ENCODE results near the gene HOXB3.

Gene HOXB3

DNA sequence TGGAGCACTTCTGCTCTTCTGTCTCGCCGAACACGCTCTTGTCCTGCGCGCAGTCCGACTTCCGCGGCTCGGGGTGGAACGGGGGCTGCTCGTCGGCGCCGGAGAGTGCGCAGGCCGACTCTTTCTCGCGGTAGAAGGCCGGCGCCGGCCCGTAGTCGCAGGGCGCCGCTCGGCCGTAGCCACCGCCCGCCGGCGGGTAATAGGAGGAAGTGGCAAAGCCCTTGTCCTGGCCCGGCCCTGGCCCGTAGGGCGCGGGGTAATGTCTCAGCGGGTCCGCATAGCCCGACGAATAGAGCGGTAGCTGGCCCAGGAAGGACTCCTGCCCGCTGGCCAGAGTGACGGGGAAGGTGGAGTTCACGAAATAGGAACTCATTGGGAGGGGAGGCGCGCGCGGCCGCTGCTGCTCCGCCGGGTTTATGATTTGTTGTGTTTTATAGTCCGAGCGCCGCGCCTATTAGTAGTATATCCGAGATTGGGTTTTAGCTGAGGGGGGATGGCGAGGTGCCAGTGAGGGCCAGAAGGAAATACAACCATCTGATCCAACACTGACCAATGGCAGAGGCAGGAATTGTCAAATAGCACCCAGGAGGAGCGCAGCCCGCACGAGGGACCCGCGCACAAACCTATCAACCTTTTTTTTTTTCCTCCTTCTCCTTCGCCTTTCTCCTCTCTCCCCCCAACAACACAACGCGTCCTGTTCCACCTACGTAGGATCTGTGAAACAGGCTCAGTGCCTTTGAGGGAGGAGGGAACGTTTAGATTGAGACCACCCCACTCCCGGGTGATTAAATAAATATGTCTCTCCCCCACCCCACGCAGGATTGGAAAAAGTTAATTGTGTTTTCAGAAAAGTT lies 8.0 kb upstream of the HOXB3 start:
- DNase-seq (ENCODE audit: low read depth in 2 of 2), result no peak

GRCh38 chr17:48597528-48597777 lies 7.4 kb upstream of the HOXB3 start:
- DNase-seq (ENCODE audit: low read depth in 2 of 2), result no peak

DNA sequence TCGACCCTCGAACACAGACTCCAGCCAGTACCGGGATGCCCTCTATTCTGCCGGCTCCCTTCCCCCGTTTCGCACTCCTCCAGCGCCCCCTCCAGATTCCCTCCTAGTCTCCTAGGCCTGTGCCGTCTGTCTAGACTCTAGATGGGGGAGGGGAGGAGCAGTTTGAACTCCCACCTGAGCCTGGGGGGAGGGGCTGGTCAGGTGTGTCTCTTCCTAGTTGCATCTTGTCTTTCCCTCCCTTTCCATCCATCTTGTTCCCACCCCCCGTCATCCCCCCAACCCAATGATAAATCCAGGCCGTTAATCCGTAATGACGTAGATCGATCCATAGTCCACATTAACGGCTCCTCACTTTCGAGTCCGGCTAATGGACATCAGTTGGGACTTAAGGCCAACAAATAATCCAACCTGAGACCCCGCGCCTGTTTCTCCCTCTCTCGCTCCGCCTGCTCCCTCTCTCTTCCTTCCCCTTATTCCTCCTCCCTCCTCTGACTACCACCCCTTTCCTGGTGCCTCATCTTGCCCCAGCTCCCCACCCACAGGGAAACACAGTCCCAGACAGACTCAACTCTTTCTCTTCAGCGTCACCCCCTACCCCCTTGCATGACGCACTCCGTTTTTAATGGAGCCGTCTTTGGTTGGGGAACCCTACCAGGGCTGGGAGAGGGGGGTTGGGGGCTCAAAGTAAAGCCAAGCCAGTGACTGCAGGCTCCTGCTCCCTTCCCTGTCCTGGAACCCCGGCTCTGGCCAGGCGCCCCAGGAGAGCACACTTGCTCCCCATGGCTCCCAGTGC lies 6.9 kb upstream of the HOXB3 start:
- no peak for DNase-seq (ENCODE audit: low read depth in 2 of 2)

DNA sequence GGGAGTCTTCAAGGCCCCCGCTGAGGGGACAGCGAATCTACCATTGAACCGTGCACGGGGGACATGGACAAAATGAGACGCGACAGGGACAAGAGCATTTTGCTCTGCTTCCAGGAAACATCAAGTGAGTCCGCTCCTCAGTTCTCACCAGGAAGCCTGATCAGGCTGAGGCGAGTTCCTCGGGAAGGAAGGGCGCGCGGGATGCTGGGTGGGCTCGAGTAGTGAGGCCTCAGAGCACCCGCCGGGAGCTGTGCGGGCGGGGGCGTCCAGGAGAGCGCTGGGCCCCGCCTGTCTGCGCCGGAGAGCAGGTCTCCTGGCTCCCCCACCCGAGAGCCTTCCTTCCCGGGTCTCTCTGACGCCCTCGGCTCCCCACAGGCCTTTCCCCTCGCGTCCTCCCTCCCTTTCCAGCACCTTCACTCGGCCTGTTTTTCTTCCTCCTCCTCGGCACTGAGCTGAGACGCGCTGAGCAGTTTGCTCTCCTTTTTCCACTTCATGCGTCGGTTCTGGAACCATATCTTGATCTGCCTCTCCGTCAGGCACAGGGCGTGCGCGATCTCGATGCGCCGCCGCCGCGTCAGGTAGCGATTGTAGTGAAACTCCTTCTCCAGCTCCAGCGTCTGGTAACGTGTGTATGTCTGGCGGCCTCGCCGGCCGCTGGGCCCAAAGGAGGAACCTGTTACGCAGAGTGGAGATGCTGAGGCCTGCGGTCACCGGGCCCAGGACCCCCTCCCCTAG lies 6.1 kb upstream of the HOXB3 start:
- no peak for DNase-seq (ENCODE audit: low read depth in 2 of 2)

DNA sequence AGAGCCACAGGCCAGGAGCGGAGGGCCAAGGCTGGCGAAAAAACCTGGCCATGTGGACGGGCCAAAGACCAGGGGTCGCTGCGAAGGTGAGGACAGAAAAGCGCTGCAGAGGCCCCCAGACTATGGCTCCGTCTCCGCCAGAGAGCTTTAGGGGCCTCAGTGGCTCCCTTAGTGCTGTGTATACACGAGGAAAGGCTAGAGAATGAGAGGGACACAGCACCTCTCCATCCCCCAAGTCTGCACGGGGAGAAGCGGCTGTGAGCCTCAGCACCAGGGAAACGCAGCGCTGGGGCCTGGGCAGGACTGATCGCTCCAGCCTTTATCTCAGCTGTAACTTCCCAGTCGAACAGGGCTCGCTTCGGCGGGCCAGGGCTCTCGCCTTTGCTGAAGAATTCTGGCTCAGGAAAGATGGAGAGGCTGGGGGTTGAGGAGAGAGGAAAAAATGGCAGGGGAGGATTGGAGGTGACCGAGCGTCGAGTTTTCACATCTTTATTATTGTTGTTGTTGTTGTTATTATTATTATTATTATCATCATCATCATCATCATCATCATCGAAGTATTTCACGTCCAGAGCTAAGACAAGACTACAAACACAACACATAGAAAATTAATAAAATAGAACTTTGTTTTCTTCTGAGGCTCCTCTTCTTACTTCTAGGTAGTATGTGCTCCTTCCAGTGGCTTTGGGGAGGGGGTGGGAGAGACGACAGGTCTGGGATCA lies 5.4 kb upstream of the HOXB3 start:
- DNase-seq (ENCODE audit: low read depth in 2 of 2), result no peak

DNA sequence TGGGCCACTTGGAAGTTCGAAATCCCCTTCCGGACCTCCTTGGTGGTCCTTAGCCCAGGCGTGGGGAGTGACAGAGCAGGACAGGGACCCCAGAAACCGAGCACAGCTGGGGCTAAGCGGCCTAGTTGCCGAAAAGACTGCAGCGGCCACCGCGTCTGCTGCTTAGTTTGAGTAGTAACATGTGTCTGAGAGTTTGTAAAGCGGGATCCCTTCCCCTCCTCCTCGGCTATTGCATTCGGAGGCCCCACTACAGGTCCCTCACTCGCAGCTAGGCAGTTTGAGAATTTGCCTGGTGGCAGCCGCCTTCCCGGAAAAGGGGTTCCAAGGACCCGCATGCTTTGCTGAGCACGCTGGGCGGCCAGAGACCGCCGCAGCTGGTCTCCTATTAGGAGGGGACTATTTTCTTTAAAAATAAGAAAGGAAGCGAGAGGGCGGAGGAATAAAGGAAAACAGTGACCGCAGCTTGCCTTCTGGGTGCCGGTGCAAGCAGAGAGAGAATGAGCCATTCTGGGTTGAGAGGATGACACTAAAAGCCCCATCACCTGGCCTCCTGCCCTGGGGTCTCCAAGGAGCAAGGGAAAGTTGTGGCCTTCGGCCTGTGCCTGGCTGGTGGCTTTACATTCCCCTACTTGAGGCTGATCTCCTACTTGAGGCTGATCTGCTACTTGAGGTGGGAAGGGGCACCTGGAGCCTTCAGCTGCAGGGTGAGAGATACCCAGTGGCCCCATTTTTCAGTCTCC lies 4.7 kb upstream of the HOXB3 start:
- DNase-seq (ENCODE audit: low read depth in 2 of 2), result no peak

- DNase-seq (ENCODE audit: low read depth in 2 of 2), result peak in 1 of 2 donors; percentile 75
These were observed 3.9 kb upstream of the HOXB3 start for GRCh38 chr17:48593840-48594537.

- no peak for DNase-seq (ENCODE audit: low read depth in 2 of 2)
These were observed 3.2 kb upstream of the HOXB3 start, which contains the start of gene HOXB5 for GRCh38 chr17:48593126-48593829. TSS of gene HOXB5 (minus strand) at chr17:48593779. CDS start at chr17:48593682, 97 bp downstream.

DNA sequence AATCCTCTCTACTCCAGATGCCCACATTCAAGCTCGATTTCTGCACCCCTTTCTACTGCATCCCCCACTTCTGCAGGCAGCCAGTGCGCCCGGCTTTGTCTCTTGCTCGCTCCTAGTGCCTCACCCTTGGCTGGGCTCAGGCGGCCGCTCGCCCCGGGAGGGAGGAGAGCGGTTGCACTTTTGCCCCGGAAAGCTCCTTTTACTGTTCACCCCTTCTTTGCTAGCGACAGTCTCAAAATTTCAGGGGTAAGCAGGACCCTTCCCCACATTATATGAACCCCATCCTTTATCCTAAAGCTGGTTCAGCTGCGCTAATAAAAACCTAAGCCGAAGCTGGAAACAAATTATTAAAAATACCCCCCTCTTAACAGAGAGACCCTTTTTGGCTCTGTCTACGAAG lies 2.5 kb upstream of the HOXB3 start:
- no peak for DNase-seq (ENCODE audit: low read depth in 2 of 2)

- no peak for DNase-seq (ENCODE audit: low read depth in 2 of 2)
These were observed 2.0 kb upstream of the HOXB3 start for GRCh38 chr17:48592057-48592514.

DNA sequence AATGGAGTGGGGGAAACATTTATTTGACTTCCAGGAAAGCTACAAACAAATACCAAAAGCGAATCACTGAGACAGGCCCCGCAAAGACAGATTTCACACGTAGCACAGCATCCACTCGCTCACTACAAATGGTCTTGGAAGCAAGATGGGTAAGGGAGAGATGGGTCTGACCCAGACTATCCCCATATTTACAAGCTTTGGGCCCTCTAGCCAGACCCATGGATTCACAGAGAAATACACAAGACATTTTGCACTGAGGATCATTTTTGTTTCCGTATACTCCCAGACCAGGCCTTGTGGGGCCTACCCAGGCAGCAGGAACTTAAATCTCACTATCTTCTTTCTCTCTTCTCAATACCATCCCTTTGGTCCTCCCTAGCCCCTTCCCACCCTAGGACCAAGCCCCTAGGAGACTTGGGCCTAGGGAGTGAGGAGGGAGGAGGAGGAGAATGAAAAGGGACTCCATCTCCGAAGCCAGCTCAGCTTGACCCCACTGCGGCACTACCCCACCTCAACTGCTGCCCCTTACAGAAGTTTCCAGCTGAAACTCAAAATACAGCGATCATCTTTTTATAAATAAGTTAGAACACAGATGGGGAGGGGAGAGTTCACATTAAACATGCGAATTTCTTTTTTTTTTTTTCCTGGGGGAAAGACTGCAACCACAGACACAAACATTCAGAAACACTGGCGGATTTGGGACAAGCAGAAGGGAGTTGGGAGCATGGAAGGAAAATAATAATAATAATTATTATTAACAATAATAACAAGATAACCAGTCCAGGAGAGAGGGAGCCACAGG lies 1.4 kb upstream of the HOXB3 start:
- no peak for DNase-seq (ENCODE audit: low read depth in 2 of 2)

DNA sequence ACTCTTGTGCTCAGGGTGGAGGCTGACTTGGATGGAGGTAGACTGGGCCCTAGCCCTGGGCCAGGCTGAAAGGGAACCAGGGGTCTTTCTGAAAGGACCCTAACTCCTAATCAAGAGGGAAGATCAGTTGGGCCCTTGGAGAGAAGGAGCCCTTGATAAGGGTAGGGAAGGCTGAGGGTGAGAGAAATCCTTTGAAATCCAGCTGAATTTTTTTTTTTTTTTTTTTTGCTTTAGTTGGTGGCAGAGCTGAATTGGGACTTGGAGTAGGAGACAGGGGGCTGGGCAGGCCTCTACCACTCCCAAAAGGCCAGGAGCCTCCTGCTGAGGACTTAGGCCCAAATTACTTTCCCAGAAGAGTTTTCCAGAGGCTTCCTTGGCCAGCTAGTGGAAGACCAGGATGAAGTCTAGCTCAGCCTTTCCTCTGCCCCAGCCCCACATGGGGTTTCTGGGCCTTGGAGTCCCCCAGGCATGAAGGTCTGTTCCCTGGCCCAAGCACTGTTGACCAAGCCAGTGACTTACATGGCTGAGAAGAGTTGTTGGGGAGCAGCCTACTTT lies 643 bp upstream of the HOXB3 start:
- no peak for DNase-seq (ENCODE audit: low read depth in 2 of 2)

DNA sequence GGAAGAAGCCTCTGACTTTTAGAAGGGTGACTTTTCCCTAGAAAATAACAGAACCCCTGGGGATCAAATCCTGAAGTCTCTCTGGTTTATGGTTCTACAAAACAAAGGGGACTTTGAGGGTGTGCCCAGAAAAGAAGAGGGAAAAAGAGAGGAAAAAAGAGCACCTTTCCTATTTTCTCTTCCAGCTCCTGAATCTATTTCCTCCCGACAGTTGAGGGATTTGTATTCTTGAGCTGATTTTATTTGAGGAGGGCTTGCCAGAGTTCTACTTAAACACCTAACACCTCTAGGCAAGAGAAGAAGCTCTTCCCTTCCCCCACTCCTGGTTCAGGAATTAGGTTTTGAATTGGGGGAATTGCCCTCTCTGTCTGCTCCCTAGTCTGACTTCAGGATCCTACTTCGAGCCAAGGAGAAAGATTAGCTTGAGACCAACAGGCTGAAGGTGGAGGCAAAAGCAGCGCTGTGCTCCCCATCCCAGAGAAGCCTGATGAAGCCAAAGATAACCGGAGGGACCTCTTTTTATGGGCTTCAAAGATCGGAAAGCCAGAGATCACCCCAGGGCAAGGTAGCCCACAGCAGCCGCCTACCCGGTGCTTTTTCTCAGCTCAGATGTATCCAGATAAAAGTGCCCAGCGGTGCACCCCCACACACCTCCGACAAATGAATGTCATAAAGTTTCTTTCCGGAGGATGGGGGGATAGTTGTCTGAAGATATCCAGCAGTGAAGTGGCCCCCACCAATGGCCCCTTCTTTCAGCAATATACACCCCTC lies 796 bp downstream of the HOXB3 start:
- DNase-seq (ENCODE audit: low read depth in 2 of 2), result no peak

DNA sequence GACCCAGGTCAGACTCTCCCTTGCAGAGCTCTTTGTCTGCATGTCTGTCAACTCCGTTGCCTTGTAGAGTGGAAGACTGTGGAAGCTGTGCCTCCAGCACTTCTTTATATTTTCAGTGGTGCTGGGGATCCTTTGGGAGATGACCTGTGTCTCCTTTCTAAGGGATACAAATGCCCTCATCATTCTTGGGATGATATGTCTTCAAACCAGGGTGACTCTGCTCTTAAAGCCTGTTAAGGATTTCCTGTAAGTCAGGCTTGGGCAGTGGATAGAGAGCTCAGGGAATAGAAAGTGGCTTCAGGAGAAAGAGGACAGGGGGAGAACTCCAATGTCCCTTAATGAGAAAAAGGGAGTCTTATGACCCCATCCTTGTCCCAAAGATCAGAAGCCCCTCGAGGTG lies 1.5 kb downstream of the HOXB3 start:
- DNase-seq (ENCODE audit: low read depth in 2 of 2), result no peak

DNA sequence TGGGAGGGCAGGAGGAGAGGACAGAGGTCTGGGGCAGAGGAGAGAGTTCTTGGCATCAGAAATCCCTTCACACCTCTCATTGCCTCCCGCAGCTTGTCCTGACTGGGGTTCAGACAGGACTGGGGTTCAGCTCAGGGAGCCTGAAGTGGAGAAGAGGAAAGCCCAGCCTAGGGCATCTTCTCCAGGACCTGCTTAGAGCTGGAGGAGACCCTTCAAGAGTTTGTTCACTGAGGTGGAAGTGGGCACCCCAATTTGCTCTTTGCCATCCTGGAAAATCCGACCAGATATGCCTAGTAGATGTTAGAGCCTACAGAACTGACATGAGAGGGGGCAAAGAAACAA lies 2.0 kb downstream of the HOXB3 start:
- no peak for DNase-seq (ENCODE audit: low read depth in 2 of 2)

GRCh38 chr17:48587276-48588073 lies 2.6 kb downstream of the HOXB3 start:
- DNase-seq (ENCODE audit: low read depth in 2 of 2), result no peak
